Activated CD4-positive, alpha-beta T cell treated with anti-CD3 and anti-CD28 coated beads, Interleukin-2, amount 50 U/mL, for 16 hours (primary cell): ENCODE measurements around the gene LRMDA.
"Not testable (repeated sequence)": the region's sequence is repeated elsewhere in the genome, so short reads cannot be mapped to it uniquely, and the experiment has no call there.

Experiments used
- DNase-seq: peaks from one replicate; pipeline ENCODE4 v3.0.0-alpha.2; 2020

LRMDA gene

DNA sequence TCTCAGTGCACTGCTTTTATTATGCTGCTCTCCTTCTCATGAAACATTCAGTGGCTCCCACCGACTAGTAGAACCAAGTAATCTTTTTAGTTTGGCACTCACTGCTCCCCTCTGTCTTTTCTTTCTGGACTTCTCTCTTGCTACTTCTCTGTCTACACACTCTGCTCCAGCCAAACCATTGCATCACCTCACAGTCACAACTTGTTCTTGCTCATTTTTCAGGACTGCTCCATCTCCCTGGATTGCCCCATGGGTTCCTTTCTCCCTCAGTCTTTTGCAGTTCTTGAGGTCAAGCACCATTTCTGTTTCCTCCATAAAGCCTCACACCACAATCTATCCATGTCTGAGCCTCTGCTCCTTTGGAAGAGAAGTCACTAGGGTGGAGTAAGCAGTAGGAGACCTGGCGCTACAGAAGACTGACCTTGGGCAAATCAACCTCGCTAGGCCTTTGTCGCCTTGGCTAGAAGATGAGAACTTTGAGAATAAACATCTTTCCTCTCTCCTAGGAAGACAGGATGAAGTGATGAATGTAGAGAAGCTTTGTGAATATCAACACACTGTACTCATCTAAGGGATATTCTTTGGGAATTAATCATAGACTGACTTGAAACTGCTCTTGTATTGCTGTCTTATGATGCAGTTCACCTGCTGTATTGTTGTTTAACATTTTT lies 186.2 kb downstream of the LRMDA start:
- no peak for DNase-seq

DNA sequence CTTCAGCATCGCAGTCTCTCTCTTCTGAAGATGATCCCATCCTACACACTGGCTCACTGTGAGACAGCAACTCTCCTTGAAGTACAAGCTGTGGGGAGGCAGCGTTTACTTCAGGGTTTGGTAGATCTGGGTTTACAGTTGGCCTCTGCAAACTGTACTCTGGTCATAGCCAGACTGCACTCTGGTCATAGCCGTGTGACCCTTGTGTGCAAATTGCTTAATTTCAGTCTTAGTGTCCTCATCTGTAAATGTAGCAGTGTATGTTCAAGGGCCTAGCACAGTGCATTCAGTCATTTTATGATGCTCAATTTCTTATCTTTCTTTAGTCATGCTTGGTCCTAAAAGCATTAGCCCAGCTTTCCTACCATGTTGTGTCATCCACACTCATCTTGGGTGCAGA lies 188.2 kb downstream of the LRMDA start:
- DNase-seq: no peak

- DNase-seq: no peak
Observed at GRCh38 chr10:75620356-75620755, 188.9 kb downstream of the LRMDA start.

- DNase-seq: not testable (repeated sequence)
Observed at GRCh38 chr10:75621003-75621402, 189.6 kb downstream of the LRMDA start.

DNA sequence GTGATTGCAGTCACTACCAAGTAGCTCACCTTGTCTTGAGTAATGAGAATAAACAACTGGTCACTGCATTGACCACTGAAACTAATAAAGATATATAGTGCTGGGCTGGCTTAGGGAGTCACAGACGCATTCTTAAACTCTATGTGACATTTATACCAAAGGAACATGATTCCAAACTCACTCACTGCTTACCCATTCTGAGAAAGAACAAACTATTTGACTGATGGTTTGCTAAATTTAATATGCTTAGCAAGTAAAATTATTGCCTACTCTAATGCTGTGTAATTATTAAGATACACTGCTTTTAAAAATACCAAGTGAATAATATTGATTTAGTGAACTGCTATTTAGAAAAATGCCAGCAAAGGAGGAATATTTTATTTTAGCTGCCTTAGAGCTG lies 191.1 kb downstream of the LRMDA start:
- DNase-seq: no peak

- DNase-seq: no peak
Observed at GRCh38 chr10:75623310-75624093, 192.1 kb downstream of the LRMDA start.

GRCh38 chr10:75624638-75625037 lies 193.2 kb downstream of the LRMDA start:
- no peak for DNase-seq

GRCh38 chr10:75630746-75631145 lies 199.3 kb downstream of the LRMDA start:
- no peak for DNase-seq

- DNase-seq: no peak
Observed at GRCh38 chr10:75632805-75633462, 201.5 kb downstream of the LRMDA start.

- no peak for DNase-seq
Observed at GRCh38 chr10:75633568-75633967, 202.1 kb downstream of the LRMDA start.

DNA sequence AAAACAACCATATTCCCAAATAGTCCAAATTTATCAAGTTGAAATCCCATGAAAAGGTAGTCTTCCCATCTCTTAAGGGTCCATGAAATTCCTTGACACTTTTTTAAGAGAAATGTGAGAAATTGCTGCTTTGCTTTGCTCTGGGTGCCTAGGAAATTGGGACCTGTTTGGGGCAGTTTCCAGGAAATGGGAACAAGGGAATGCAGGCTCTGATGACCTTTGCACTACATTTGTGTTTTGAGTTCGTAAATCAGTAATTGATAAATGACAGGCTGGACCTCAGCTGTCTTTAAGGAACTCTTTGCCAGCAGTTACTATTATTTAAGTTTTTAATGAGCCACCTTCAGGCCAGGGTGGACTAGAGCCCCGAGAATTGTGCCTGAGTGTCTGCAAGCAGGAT lies 203.5 kb downstream of the LRMDA start:
- no peak for DNase-seq

DNA sequence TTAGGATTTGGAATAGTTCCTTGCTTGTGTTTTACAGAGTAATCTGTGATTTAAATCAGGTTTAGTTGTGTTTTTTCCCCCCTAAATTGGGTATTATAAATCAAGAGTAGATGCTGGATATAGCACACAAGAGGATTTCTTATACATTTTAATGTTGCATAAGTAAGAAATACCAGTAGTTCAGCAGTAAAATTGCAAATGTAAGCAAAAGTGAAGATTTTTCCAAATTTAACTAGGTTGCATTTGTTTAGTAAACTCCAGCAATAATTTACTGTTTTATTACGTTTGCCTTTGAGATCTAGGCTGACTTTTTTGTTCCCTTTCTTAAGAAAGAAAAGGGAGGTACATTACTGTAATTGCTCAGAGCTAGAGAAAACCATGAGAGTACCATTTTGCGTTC lies 207.3 kb downstream of the LRMDA start:
- no peak for DNase-seq

- DNase-seq: no peak
Observed at GRCh38 chr10:75639736-75640135, 208.3 kb downstream of the LRMDA start.

- DNase-seq: no peak
Observed at GRCh38 chr10:75640381-75640780, 209.0 kb downstream of the LRMDA start.

- no peak for DNase-seq
Observed at GRCh38 chr10:75640803-75641202, 209.4 kb downstream of the LRMDA start.

GRCh38 chr10:75643405-75643804 lies 212.0 kb downstream of the LRMDA start:
- DNase-seq: no peak

DNA sequence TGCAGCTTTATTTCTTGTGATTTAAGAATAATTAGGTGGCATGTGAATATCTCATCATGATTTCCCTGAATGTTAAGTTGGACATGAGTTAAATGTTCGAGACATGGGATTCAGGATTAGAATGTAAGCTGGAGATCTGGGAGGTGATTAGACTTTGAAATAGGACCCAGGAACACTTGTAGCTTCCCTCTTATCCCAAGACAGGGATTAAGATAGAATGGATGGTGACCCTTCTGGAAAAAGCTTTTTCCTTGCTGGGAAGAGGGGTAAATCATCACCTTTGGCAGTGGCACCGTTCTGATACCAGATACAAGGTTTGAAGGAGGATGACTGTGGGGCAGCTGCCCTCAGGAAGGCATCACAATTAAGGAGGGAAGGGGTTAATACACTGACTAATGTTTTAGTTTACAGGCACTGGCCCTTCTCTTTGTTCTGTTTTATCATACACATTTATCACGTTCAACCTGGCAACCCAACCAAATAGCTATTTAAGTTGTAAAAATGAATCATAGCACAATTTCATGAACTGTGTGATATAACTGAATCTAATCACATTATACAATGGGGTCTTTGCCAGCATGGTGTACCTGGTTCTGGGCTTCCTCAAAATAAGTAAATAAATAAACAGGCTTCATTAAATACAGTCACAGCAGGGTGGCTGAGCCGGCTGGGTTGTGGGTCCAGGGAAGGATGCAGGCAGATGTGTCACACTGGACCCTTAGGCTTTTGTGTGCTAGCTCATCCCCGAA lies 212.7 kb downstream of the LRMDA start:
- DNase-seq: no peak

- no peak for DNase-seq
Observed at GRCh38 chr10:75645704-75646103, 214.3 kb downstream of the LRMDA start.

- no peak for DNase-seq
Observed at GRCh38 chr10:75646218-75646915, 214.9 kb downstream of the LRMDA start.

DNA sequence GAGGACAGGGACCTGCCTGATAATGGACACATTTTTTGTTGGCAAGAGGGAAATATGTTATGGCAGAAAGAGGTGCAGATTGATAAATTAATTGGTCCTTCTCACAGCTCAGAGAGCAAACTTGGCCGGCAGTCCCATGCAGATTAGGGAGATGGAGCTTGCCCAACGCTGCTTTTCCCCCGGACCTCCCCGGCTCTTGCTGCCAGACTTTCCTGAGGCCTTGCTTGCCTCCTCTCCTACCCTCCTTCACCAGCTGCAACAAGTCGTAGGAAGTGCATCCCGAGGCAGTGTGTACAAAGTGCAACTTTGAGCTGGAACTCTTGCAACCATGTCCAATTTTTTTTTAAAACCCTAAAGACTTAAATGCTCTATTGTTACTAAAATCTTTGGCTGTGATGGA lies 215.5 kb downstream of the LRMDA start:
- no peak for DNase-seq

GRCh38 chr10:75647675-75648074 lies 216.3 kb downstream of the LRMDA start:
- no peak for DNase-seq

GRCh38 chr10:75648351-75648750 lies 216.9 kb downstream of the LRMDA start:
- no peak for DNase-seq

- no peak for DNase-seq
Observed at GRCh38 chr10:75648854-75649253, 217.4 kb downstream of the LRMDA start.
